ENCODE data around the gene MYO1E. TPM values are rescaled to one million over a fixed set of nuclear protein-coding genes. Genes with fewer than 3 reads are reported as not detected.

MYO1E gene
- total RNA-seq, 3 donors from 2014 or later, result 1.5 to 3.9 (median 2.3) TPM

GRCh38 chr15:59203008-59203407 is 169.7 kb downstream of the MYO1E start:
- no peaks in the 10 kb centered on the region for H3K27me3 Mint-ChIP-seq (ENCODE audit: low read depth)
- H3K36me3 Mint-ChIP-seq (ENCODE audit: insufficient read depth), result no peaks in the 10 kb centered on the region
- no peak overlapping the region for H3K4me3 Mint-ChIP-seq
- ATAC-seq (no peak), DNase-seq (no peak)
- H3K4me1 Mint-ChIP-seq (ENCODE audit: low read depth), result no peaks in the 10 kb centered on the region
- H3K9me3 Mint-ChIP-seq, result no peaks in the 10 kb centered on the region

- H3K9me3 Mint-ChIP-seq, result no peaks in the 10 kb centered on the region
- no peaks in the 10 kb centered on the region for H3K36me3 Mint-ChIP-seq (ENCODE audit: insufficient read depth)
- DNase-seq (no peak), ATAC-seq (no peak)
- no peaks in the 10 kb centered on the region for H3K4me1 Mint-ChIP-seq (ENCODE audit: low read depth)
- no peak overlapping the region for H3K4me3 Mint-ChIP-seq
- H3K27me3 Mint-ChIP-seq (ENCODE audit: low read depth), result no peaks in the 10 kb centered on the region
These were observed 172.1 kb downstream of the MYO1E start for GRCh38 chr15:59200560-59200959.

- no peak for ATAC-seq
- H3K36me3 Mint-ChIP-seq (ENCODE audit: insufficient read depth), result no peaks in the 10 kb centered on the region
- no peaks in the 10 kb centered on the region for H3K9me3 Mint-ChIP-seq
- H3K4me3 Mint-ChIP-seq, result no peak overlapping the region
- DNase-seq, result no peak
- H3K4me1 Mint-ChIP-seq (ENCODE audit: low read depth), result no peaks in the 10 kb centered on the region
- no peaks in the 10 kb centered on the region for H3K27me3 Mint-ChIP-seq (ENCODE audit: low read depth)
These were observed 172.8 kb downstream of the MYO1E start for GRCh38 chr15:59199626-59200465.

GRCh38 chr15:59197454-59197853 is 175.2 kb downstream of the MYO1E start:
- Mint-ChIP-seq H3K9me3 (no peaks in the 10 kb centered on the region), H3K4me3 (no peak overlapping the region), H3K36me3 (ENCODE audit: insufficient read depth) (no peaks in the 10 kb centered on the region), H3K4me1 (ENCODE audit: low read depth) (no peaks in the 10 kb centered on the region), H3K27me3 (ENCODE audit: low read depth) (peaks cover 3% of the 10 kb centered on the region)
- no peak for ATAC-seq
- DNase-seq, result no peak

GRCh38 chr15:59196416-59196815 is 176.3 kb downstream of the MYO1E start:
- peaks cover 3% of the 10 kb centered on the region for H3K27me3 Mint-ChIP-seq (ENCODE audit: low read depth)
- H3K4me3 Mint-ChIP-seq, result no peak overlapping the region
- no peaks in the 10 kb centered on the region for H3K4me1 Mint-ChIP-seq (ENCODE audit: low read depth)
- ATAC-seq (no peak), DNase-seq (no peak)
- H3K36me3 Mint-ChIP-seq (ENCODE audit: insufficient read depth), result no peaks in the 10 kb centered on the region
- no peaks in the 10 kb centered on the region for H3K9me3 Mint-ChIP-seq

GRCh38 chr15:59194639-59195325 is 177.9 kb downstream of the MYO1E start:
- DNase-seq, result no peak
- no peak overlapping the region for H3K4me3 Mint-ChIP-seq
- H3K27me3 Mint-ChIP-seq (ENCODE audit: low read depth), result peaks cover 3% of the 10 kb centered on the region
- no peaks in the 10 kb centered on the region for H3K4me1 Mint-ChIP-seq (ENCODE audit: low read depth)
- no peaks in the 10 kb centered on the region for H3K36me3 Mint-ChIP-seq (ENCODE audit: insufficient read depth)
- H3K9me3 Mint-ChIP-seq, result no peaks in the 10 kb centered on the region
- no peak for ATAC-seq

- DNase-seq (no peak), ATAC-seq (no peak)
- Mint-ChIP-seq H3K27me3 (ENCODE audit: low read depth) (peaks cover 3% of the 10 kb centered on the region), H3K4me3 (no peak overlapping the region), H3K4me1 (ENCODE audit: low read depth) (no peaks in the 10 kb centered on the region), H3K9me3 (peaks cover 3% of the 10 kb centered on the region), H3K36me3 (ENCODE audit: insufficient read depth) (no peaks in the 10 kb centered on the region)
These were observed 180.8 kb downstream of the MYO1E start for GRCh38 chr15:59191855-59192237.

- H3K27me3 Mint-ChIP-seq (ENCODE audit: low read depth), result peaks cover 3% of the 10 kb centered on the region
- DNase-seq (no peak), ATAC-seq (no peak)
- no peaks in the 10 kb centered on the region for H3K4me1 Mint-ChIP-seq (ENCODE audit: low read depth)
- no peaks in the 10 kb centered on the region for H3K36me3 Mint-ChIP-seq (ENCODE audit: insufficient read depth)
- H3K4me3 Mint-ChIP-seq, result no peak overlapping the region
- H3K9me3 Mint-ChIP-seq, result peaks cover 3% of the 10 kb centered on the region
These were observed 182.4 kb downstream of the MYO1E start for GRCh38 chr15:59190291-59190690.

- ATAC-seq (no peak), DNase-seq (no peak)
- H3K36me3 Mint-ChIP-seq (ENCODE audit: insufficient read depth), result no peaks in the 10 kb centered on the region
- H3K4me3 Mint-ChIP-seq, result no peak overlapping the region
- H3K27me3 Mint-ChIP-seq (ENCODE audit: low read depth), result peaks cover 3% of the 10 kb centered on the region
- H3K9me3 Mint-ChIP-seq, result peaks cover 3% of the 10 kb centered on the region
- no peaks in the 10 kb centered on the region for H3K4me1 Mint-ChIP-seq (ENCODE audit: low read depth)
These were observed 183.4 kb downstream of the MYO1E start for GRCh38 chr15:59189241-59189640.

GRCh38 chr15:59186501-59186900 is 186.2 kb downstream of the MYO1E start:
- Mint-ChIP-seq H3K9me3 (peaks cover 7% of the 10 kb centered on the region), H3K27me3 (ENCODE audit: low read depth) (no peaks in the 10 kb centered on the region), H3K4me1 (ENCODE audit: low read depth) (no peaks in the 10 kb centered on the region), H3K4me3 (no peak overlapping the region), H3K36me3 (ENCODE audit: insufficient read depth) (no peaks in the 10 kb centered on the region)
- ATAC-seq (no peak), DNase-seq (no peak)

GRCh38 chr15:59185725-59186124 is 186.9 kb downstream of the MYO1E start:
- ATAC-seq (no peak), DNase-seq (no peak)
- Mint-ChIP-seq H3K4me3 (no peak overlapping the region), H3K27me3 (ENCODE audit: low read depth) (no peaks in the 10 kb centered on the region), H3K4me1 (ENCODE audit: low read depth) (no peaks in the 10 kb centered on the region), H3K36me3 (ENCODE audit: insufficient read depth) (no peaks in the 10 kb centered on the region), H3K9me3 (peaks cover 7% of the 10 kb centered on the region)

GRCh38 chr15:59180945-59181600 is 191.6 kb downstream of the MYO1E start:
- ATAC-seq (no peak), DNase-seq (no peak)
- Mint-ChIP-seq H3K4me1 (ENCODE audit: low read depth) (no peaks in the 10 kb centered on the region), H3K36me3 (ENCODE audit: insufficient read depth) (no peaks in the 10 kb centered on the region), H3K4me3 (no peak overlapping the region), H3K9me3 (peaks cover 4% of the 10 kb centered on the region), H3K27me3 (ENCODE audit: low read depth) (peaks cover 13% of the 10 kb centered on the region)

- no peak overlapping the region for H3K4me3 Mint-ChIP-seq
- ATAC-seq, result no peak
These were observed 193.0 kb downstream of the MYO1E start for GRCh38 chr15:59179717-59180116.

GRCh38 chr15:59178151-59178695 is 194.4 kb downstream of the MYO1E start:
- H3K4me1 Mint-ChIP-seq (ENCODE audit: low read depth), result no peaks in the 10 kb centered on the region
- ATAC-seq (no peak), DNase-seq (no peak)
- peaks cover 7% of the 10 kb centered on the region for H3K9me3 Mint-ChIP-seq
- peaks cover 2% of the 10 kb centered on the region for H3K36me3 Mint-ChIP-seq (ENCODE audit: insufficient read depth)
- H3K27me3 Mint-ChIP-seq (ENCODE audit: low read depth), result peaks cover 17% of the 10 kb centered on the region
- no peak overlapping the region for H3K4me3 Mint-ChIP-seq

More at GRCh38 chr15:59179717-59180116, 193.0 kb downstream of the MYO1E start:
- no peaks in the 10 kb centered on the region for H3K4me1 Mint-ChIP-seq (ENCODE audit: low read depth)
- H3K36me3 Mint-ChIP-seq (ENCODE audit: insufficient read depth), result no peaks in the 10 kb centered on the region
- H3K27me3 Mint-ChIP-seq (ENCODE audit: low read depth), result peaks cover 15% of the 10 kb centered on the region
- DNase-seq, result no peak
- peaks cover 4% of the 10 kb centered on the region for H3K9me3 Mint-ChIP-seq

Data from activated T-cell treated with anti-CD3 and anti-CD28 coated beads, Interleukin-2, amount 50 U/mL, for 4 hours (primary cell).